ENCODE measurements around the gene HTR3A.

DNA sequence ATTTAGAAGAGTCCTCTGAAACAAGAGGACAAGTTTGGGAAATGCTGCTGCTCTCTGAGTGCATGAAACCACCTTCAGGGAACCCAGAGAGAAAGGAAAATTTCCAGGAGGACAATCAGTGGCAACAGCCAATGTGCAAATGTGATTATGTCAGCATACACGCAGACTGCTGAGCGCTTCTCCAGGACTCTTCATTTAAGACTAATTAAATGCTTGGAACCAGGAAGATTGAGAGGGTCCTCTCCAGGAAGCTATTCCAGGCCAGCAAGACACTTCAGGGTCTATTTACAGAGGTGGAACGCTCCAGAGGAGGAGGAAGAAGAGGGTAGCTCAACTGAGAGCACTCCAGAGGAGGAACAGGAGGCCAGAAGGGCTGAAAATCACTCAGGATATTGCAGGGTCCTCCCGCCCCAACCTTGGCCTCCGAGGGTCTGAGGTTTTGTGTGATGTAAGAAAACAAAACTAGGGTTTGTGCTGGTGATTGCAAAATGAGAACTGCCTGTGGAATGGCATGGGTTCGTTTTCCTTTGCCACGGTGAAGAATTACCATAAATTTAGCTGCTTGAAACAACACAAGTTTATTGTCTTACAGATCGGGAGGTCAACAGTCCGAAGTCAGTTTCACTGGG is 14.1 kb upstream of the HTR3A start:
- no peak for TF ChIP-seq YY1 (IDR thresholded peaks at IDR 0.05; ENCODE audit: insufficient read depth, insufficient read length)
- no peak for TF ChIP-seq SUZ12 (IDR thresholded peaks at IDR 0.05; ENCODE audit: extremely low read depth, insufficient read depth, insufficient read length)
